GM20431 (cell line): Measurements from ENCODE around the gene PNPLA2.

Experiments used
- in situ Hi-C: fragments of 300-500 bp; cut with MseI, MboI; formaldehyde crosslinking; loops from one replicate; pipeline ENCODE4 v1.15.0; 2020; ENCODE audit warnings: low sequenced_read_pairs; ENCODE audit not compliant: unreplicated experiment

The PNPLA2 gene

DNA sequence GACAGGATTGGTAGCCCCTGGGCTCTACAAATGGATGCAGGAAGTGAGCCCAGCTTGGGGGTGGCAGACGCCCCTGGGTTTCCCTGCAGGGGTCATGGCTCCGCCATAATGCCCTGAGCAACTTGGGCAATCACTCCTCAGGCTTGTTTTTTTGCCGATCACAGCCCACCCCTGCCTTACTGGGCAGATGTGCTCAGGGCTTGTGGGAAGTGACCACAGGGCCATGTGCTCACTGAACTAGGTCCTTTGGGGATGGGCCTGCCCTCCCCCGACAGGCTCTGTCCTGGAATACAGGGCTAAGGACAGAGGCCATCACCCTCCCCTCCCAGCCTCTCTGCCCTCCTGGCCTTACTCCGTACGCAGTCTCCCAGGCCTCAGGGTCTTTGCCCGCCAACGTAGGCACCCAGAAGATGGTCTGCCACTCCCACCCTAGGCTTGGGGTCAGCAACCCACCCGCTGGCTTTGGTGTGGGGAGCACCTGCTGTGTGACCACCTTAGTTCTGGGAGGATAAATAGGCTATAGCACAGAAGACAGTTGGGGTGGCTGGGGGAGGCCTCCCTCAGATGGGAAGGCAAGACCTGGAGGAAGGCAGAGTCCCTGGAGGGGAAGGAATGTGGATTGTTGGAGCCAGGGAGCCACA lies 5.1 kb upstream of the PNPLA2 start:
- in situ Hi-C loops = no loop called here

DNA sequence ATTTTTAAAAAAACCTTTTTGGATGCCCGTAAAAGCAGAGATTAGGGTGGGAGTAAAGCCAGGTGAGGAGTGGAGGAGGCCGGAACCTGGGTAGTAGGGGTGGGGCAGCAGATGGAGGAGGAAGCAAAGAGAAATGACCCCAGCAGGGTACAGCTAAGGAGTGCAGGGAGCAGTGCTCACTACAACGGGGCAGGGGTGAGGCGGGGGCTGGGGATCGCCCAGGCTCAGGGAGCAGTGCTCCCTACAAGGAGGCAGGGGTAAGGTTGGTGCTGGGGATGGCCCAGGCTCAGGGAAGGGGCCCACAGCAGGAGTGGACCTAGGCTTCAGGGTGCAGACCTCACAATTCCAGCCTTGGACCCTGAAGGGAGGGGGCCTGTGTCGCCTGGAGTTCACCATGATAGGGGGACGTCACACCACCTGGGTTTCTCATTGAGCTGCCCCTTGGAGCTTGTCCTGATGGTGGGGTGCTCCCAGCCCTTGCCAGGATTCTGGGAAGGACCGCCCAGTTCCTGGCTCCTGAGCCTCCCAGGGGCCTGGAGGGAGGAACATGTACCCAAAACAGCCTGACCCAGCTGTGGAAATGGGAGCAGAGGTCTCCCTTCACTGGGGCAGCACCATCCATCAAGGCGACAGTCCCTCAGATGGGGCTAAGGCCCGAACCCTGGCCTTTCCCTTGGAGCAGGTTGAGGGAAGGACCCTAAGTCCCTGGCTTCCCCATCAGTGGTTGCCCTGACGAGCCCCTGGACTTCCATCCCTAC lies 2.9 kb upstream of the PNPLA2 start:
- in situ Hi-C loops = no loop called here

- in situ Hi-C loops = no loop called here
Measured at GRCh38 chr11:816433-816779, 2.3 kb upstream of the PNPLA2 start.

GRCh38 chr11:819129-819931 lies 616 bp downstream of the PNPLA2 start:
- in situ Hi-C loops = no loop called here

GRCh38 chr11:819943-820649 lies 1.4 kb downstream of the PNPLA2 start:
- in situ Hi-C loops = no loop called here

DNA sequence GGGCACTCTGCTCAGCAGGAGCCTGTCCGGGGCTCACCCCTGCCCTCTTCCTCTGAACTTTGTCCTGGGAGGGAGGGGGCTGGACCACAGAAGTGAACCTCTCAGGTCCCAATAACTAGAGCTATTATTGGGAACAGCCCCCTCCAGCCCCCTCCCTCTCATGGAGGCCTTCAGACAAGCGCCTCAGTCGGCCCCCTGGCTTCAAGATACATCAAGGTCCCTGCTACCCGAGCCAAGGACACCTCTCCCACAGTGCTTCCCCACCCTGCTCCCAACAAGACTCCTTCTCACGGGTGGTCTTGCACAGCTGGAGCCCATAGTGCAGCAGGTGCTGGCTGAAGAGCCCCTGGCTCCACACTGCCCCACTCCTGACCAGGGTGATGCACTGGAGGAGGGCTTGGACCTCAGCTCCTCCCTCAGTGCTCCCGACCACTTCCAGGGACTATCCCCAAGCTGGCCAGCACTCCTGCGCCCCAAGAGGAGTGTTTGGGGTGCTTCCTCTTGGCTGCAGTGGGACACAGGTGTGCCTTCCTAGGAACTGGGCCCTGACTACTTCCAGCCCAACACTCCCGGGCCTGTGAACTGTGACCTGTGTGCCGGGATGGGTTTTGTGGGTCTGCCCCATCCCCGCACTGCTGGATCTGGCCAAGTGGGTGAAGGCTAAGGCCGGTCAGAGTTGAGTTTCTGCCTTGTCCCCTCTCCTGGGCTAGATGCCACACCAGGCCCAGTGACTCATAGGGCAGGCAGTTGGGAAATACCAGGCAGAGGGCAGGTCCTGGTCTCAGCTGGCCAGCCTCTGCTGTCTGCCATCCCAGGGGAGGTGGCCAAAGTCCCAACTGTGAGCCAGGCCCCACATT lies 2.2 kb downstream of the PNPLA2 start:
- in situ Hi-C loops = no loop called here

GRCh38 chr11:821512-822371 lies 3.0 kb downstream of the PNPLA2 start:
- in situ Hi-C loops = no loop called here

DNA sequence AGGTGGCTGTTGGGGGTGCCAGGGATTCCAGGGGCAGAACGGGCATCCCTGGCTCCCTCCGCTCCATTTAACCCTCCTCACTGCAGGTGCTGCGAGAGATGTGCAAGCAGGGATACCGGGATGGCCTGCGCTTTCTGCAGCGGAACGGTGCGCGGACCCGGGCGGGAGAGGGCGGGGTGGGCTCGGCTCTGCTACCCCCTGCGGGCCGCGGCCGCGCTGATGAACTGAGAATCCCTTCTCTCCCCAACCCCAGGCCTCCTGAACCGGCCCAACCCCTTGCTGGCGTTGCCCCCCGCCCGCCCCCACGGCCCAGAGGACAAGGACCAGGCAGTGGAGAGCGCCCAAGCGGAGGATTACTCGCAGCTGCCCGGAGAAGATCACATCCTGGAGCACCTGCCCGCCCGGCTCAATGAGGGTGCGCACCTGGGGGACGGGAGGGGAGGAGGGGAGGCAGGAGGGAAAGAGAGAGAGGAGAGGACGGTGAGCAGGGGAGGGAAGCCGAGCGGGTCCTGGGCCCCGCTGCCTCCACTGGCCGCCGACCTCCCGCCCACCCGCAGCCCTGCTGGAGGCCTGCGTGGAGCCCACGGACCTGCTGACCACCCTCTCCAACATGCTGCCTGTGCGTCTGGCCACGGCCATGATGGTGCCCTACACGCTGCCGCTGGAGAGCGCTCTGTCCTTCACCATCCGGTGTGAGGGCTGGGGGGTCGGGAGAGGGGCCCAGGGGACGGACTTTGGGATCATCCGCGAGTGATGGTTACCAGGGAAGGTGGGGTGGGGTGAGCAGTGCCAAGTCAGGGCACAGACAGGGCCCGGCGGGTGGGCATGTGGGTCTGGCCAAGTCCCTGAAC lies 5.0 kb downstream of the PNPLA2 start:
- in situ Hi-C loops = no loop called here

DNA sequence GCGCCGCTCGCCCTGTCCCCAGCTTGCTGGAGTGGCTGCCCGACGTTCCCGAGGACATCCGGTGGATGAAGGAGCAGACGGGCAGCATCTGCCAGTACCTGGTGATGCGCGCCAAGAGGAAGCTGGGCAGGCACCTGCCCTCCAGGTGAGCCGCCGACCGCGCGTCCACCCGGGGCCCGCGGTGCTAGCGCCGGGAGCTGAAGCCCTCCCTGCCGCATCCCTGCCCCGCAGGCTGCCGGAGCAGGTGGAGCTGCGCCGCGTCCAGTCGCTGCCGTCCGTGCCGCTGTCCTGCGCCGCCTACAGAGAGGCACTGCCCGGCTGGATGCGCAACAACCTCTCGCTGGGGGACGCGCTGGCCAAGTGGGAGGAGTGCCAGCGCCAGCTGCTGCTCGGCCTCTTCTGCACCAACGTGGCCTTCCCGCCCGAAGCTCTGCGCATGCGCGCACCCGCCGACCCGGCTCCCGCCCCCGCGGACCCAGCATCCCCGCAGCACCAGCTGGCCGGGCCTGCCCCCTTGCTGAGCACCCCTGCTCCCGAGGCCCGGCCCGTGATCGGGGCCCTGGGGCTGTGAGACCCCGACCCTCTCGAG lies 5.7 kb downstream of the PNPLA2 start:
- in situ Hi-C loops = no loop called here

DNA sequence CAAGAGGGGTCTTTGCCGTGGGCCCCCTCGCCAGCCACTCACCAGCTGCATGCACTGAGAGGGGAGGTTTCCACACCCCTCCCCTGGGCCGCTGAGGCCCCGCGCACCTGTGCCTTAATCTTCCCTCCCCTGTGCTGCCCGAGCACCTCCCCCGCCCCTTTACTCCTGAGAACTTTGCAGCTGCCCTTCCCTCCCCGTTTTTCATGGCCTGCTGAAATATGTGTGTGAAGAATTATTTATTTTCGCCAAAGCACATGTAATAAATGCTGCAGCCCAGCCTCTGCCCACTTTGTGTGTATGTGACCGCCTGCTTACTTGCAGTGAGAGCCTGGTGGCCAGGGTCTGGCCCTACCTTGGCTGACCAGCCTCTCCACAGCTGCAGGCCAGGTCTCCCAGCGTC lies 6.2 kb downstream of the PNPLA2 start:
- in situ Hi-C loops = no loop called here

GRCh38 chr11:825366-826226 lies 6.9 kb downstream of the PNPLA2 start:
- in situ Hi-C loops = no loop called here

- in situ Hi-C loops = no loop called here
Measured at GRCh38 chr11:826227-826621, 7.5 kb downstream of the PNPLA2 start.

DNA sequence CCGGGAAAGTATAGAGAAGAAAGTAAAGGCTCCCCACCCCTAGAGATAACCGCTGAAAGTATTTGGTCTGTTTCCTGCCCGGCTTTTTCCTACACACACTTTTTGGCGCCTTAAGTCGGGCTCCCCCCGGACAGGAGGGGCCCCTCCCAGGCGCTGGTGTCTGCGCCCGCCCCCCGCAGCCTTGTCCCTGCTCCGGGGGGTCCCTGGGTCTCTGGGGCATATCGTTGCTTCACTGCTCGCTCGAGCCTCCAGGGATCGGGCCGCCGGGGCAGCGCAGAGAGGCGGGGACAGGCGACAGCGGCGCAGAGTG lies 8.1 kb downstream of the PNPLA2 start:
- in situ Hi-C loops = no loop called here

GRCh38 chr11:827146-827896 lies 8.6 kb downstream of the PNPLA2 start:
- in situ Hi-C loops = no loop called here

DNA sequence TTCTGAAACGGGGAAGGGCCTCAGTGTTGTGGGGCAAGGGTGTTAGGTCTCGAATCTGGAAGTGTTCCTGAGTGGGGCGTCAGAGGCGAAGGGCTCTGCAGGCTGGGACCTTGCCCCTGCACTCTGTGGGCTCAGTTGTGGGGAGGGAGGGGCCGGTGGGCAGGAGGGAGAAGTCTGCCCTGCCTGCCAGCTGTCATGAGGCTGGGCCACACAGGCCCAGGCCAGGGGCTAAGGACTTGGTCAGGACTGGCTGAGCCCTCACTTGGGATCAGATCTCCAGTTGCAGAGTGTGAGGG lies 9.1 kb downstream of the PNPLA2 start, which contains the start of gene CRACR2B:
TSS of gene CRACR2B (plus strand) at position 23 of the 296 bp plus-strand sequence. CDS start 689 bp downstream, outside the sequence.
- in situ Hi-C loops = no loop called here

GRCh38 chr11:828506-829175 lies 9.9 kb downstream of the PNPLA2 start:
- in situ Hi-C loops = no loop called here
